Neuronal stem cell (in vitro differentiated cells): Measurements from ENCODE around the gene COX19.
A peak's percentile ranks its signal among the peaks of the same experiment; 100 is the strongest.

Experiments
- DNase-seq: peaks from one replicate; pipeline ENCODE4 v3.0.0-alpha.2; 2013; ENCODE audit warnings: low spot score
- H2AFZ ChIP-seq: one replicate; pipeline ENCODE4 v1.6.1; 2013; ENCODE audit warnings: mild to moderate bottlenecking, low read length, inconsistent platforms
- H2AK5ac ChIP-seq: 2 replicates; pipeline ENCODE4 v1.6.1; 2013; ENCODE audit warnings: low read depth, mild to moderate bottlenecking, inconsistent platforms, low read length, moderate library complexity, mixed read lengths
- H2BK120ac ChIP-seq: 2 replicates; pipeline ENCODE4 v1.6.1; 2013; ENCODE audit warnings: low read depth, mild to moderate bottlenecking, inconsistent platforms, low read length, moderate library complexity, mixed read lengths
- H2BK12ac ChIP-seq: one replicate; pipeline ENCODE4 v1.6.1; 2013; ENCODE audit warnings: low read length, inconsistent platforms
- H2BK15ac ChIP-seq: 2 replicates; pipeline ENCODE4 v1.6.1; 2013; ENCODE audit warnings: mild to moderate bottlenecking, low read length, inconsistent platforms, mixed read lengths
- H2BK5ac ChIP-seq: one replicate; pipeline ENCODE4 v1.6.1; 2013; ENCODE audit warnings: inconsistent platforms, mild to moderate bottlenecking, low read length, moderate library complexity
- H3K14ac ChIP-seq: one replicate; pipeline ENCODE4 v1.6.1; 2013; ENCODE audit warnings: low read length, inconsistent platforms
- H3K18ac ChIP-seq: 2 replicates; pipeline ENCODE4 v1.6.1; 2013; ENCODE audit warnings: low read length, inconsistent platforms
- H3K23ac ChIP-seq: 2 replicates; pipeline ENCODE4 v1.6.1; 2013; ENCODE audit warnings: low read depth, mild to moderate bottlenecking, mixed read lengths, low read length, inconsistent platforms; ENCODE audit not compliant: poor library complexity
- H3K27ac ChIP-seq: replicated peaks from 3 replicates; pipeline ENCODE4 v1.5.1; 2013; ENCODE audit warnings: low read length, inconsistent platforms
- H3K27me3 ChIP-seq, 3 experiments: 2 replicates each; pipeline ENCODE4 v1.6.1; 2013; ENCODE audit warnings: low read length in 3 of 3, mild to moderate bottlenecking in 2 of 3, inconsistent platforms in 1 of 3, low read depth in 1 of 3, mixed read lengths in 1 of 3, moderate library complexity in 1 of 3; ENCODE audit not compliant: control insufficient read depth in 3 of 3, insufficient read depth in 3 of 3
- H3K36me3 ChIP-seq, 2 donors: replicated peaks in 1 of 2; 2 replicates each; pipeline ENCODE4 v1.6.1; 2013; ENCODE audit warnings: low read length in 2 of 2; ENCODE audit not compliant: control insufficient read depth in 2 of 2, insufficient read depth in 2 of 2
- H3K4ac ChIP-seq: 2 replicates; pipeline ENCODE4 v1.6.1; 2013; ENCODE audit warnings: inconsistent platforms, mild to moderate bottlenecking, low read length, moderate library complexity
- H3K4me1 ChIP-seq, 2 donors: 1 replicate in 1 of 2; 2 replicates in 1 of 2; pipeline ENCODE4 v1.6.1; 2013; ENCODE audit warnings: low read length in 2 of 2, low read depth in 1 of 2; ENCODE audit not compliant: control insufficient read depth in 2 of 2, insufficient read depth in 1 of 2
- H3K4me2 ChIP-seq: one replicate; pipeline ENCODE4 v1.6.1; 2013; ENCODE audit warnings: mild to moderate bottlenecking, low read length, inconsistent platforms; ENCODE audit not compliant: insufficient read depth, poor library complexity, severe bottlenecking
- H3K4me3 ChIP-seq, 2 donors: 2 replicates each; pipeline ENCODE4 v1.5.1; 2013; ENCODE audit warnings: low read length in 2 of 2, mild to moderate bottlenecking in 2 of 2, inconsistent platforms in 1 of 2, moderate library complexity in 1 of 2
- H3K79me1 ChIP-seq: one replicate; pipeline ENCODE4 v1.6.1; 2013; ENCODE audit warnings: low read depth, mild to moderate bottlenecking, inconsistent platforms, low read length, moderate library complexity
- H3K9ac ChIP-seq: one replicate; pipeline ENCODE4 v1.6.1; 2013; ENCODE audit warnings: mild to moderate bottlenecking, low read depth, low read length, inconsistent platforms; ENCODE audit not compliant: poor library complexity
- H3K9me3 ChIP-seq, 2 donors: replicated peaks in 1 of 2; 2 replicates each; pipeline versions ENCODE3 to v1.6.1; 2013; ENCODE audit warnings: low read length in 2 of 2, mild to moderate bottlenecking in 2 of 2, inconsistent platforms in 1 of 2, low read depth in 1 of 2, mixed read lengths in 1 of 2, moderate library complexity in 1 of 2; ENCODE audit not compliant: control insufficient read depth in 2 of 2, insufficient read depth in 1 of 2
- H4K8ac ChIP-seq: one replicate; pipeline ENCODE4 v1.6.1; 2013; ENCODE audit warnings: low read depth, mild to moderate bottlenecking, inconsistent platforms, low read length, moderate library complexity
- H4K91ac ChIP-seq: one replicate; pipeline ENCODE4 v1.6.1; 2013; ENCODE audit warnings: low read length, low read depth, mild to moderate bottlenecking, inconsistent platforms; ENCODE audit not compliant: poor library complexity
- WGBS, 2 donors: extraction: QIAGEN DNeasy Blood & Tissue Kit; methylation state at CpG; one replicate each; pipeline ENCODE4 v1.1.7; 2013; ENCODE audit warnings: missing lambda C conversion rate in 2 of 2, mixed read lengths in 1 of 2; ENCODE audit not compliant: insufficient read length in 2 of 2, insufficient replicate concordance in 1 of 2; ENCODE audit errors: extremely low coverage in 2 of 2; 5-methylcytosine and 5-hydroxymethylcytosine counted together

The COX19 gene

GRCh38 chr7:932651-932975 is 42.7 kb downstream of the COX19 start:
- H2AK5ac ChIP-seq = peak overlapping the region; percentile 37
- no peak overlapping the region for H3K18ac ChIP-seq
- H2BK15ac ChIP-seq = no peak overlapping the region
- H3K4me3 ChIP-seq = no peak overlapping the region
- H3K14ac ChIP-seq = no peak overlapping the region
- no peak overlapping the region for H2BK5ac ChIP-seq
- no peaks in the 10 kb centered on the region for H3K79me1 ChIP-seq
- H2BK12ac ChIP-seq = no peak overlapping the region
- H3K27me3 ChIP-seq = peaks cover 0 to 4% (median 0%) of the 10 kb centered on the region in 3 experiments
- no peak overlapping the region for H2AFZ ChIP-seq
- no peak overlapping the region for H3K27ac ChIP-seq
- H3K23ac ChIP-seq = peak overlapping the region; percentile 73
- H3K4me2 ChIP-seq = no peak overlapping the region
- no peak overlapping the region for H4K8ac ChIP-seq
- no peak overlapping the region for H3K9ac ChIP-seq
- H4K91ac ChIP-seq = no peak overlapping the region
- no peak overlapping the region for H2BK120ac ChIP-seq
- no peaks in the 10 kb centered on the region for H3K36me3 ChIP-seq
- WGBS, 2 donors = no CpG with 5 or more reads among the region's 11 CpGs
- no peak overlapping the region for H3K4ac ChIP-seq
- no peaks in the 10 kb centered on the region for H3K9me3 ChIP-seq
- H3K4me1 ChIP-seq = no peaks in the 10 kb centered on the region
- DNase-seq = no peak

GRCh38 chr7:931871-932650 is 43.3 kb downstream of the COX19 start:
- Histone ChIP-seq H3K4me1 (no peaks in the 10 kb centered on the region), H2BK120ac (no peak overlapping the region), H3K4ac (no peak overlapping the region), H3K9ac (no peak overlapping the region), H3K27ac (no peak overlapping the region), H4K91ac (no peak overlapping the region), H3K36me3 (no peaks in the 10 kb centered on the region), H2AFZ (no peak overlapping the region), H3K27me3 (peaks cover 0 to 4% (median 0%) of the 10 kb centered on the region in 3 experiments), H3K18ac (peak overlapping the region; percentile 48), H3K23ac (peak overlapping the region; percentile 73), H4K8ac (no peak overlapping the region), H2BK12ac (no peak overlapping the region), H3K4me3 (no peak overlapping the region), H2BK5ac (no peak overlapping the region), H3K4me2 (no peak overlapping the region), H3K79me1 (no peaks in the 10 kb centered on the region), H3K14ac (no peak overlapping the region), H2AK5ac (peak overlapping the region; percentile 37), H2BK15ac (no peak overlapping the region), H3K9me3 (no peaks in the 10 kb centered on the region)
- WGBS, 2 donors = no CpG with 5 or more reads among the region's 21 CpGs
- no peak for DNase-seq

GRCh38 chr7:930975-931758 is 44.2 kb downstream of the COX19 start:
- Histone ChIP-seq H4K91ac (no peak overlapping the region), H3K27me3 (peaks cover 0 to 4% (median 0%) of the 10 kb centered on the region in 3 experiments), H4K8ac (no peak overlapping the region), H3K14ac (peak overlapping the region; percentile 64), H3K4me3 (no peak overlapping the region), H2BK5ac (no peak overlapping the region), H2BK12ac (no peak overlapping the region), H3K79me1 (no peaks in the 10 kb centered on the region), H3K9ac (peak overlapping the region; percentile 37), H2AK5ac (no peak overlapping the region), H2AFZ (peak overlapping the region; percentile 11), H3K18ac (no peak overlapping the region), H3K36me3 (no peaks in the 10 kb centered on the region), H2BK15ac (no peak overlapping the region), H3K4me1 (no peaks in the 10 kb centered on the region), H3K4me2 (no peak overlapping the region), H3K9me3 (no peaks in the 10 kb centered on the region), H3K4ac (no peak overlapping the region), H2BK120ac (no peak overlapping the region), H3K27ac (no peak overlapping the region), H3K23ac (no peak overlapping the region)
- DNase-seq = no peak
- no CpG with 5 or more reads among the region's 29 CpGs for WGBS, 2 donors

- Histone ChIP-seq H2BK15ac (no peak overlapping the region), H2AFZ (no peak overlapping the region), H2BK5ac (no peak overlapping the region), H2BK12ac (no peak overlapping the region), H3K4me1 (no peaks in the 10 kb centered on the region), H3K23ac (no peak overlapping the region), H3K27me3 (peaks cover 0 to 9% (median 0%) of the 10 kb centered on the region in 3 experiments), H3K79me1 (no peaks in the 10 kb centered on the region), H4K91ac (no peak overlapping the region), H2AK5ac (no peak overlapping the region), H3K36me3 (no peaks in the 10 kb centered on the region), H4K8ac (no peak overlapping the region), H3K27ac (no peak overlapping the region), H3K14ac (no peak overlapping the region), H3K9me3 (no peaks in the 10 kb centered on the region), H3K4me2 (no peak overlapping the region), H3K9ac (no peak overlapping the region), H3K18ac (no peak overlapping the region), H2BK120ac (no peak overlapping the region), H3K4ac (no peak overlapping the region), H3K4me3 (no peak overlapping the region)
- no peak for DNase-seq
- no CpG with 5 or more reads among the region's 14 CpGs for WGBS, 2 donors
Measured at GRCh38 chr7:929311-929711, 46.0 kb downstream of the COX19 start.
